IMR-90 (cell line): Measurements from ENCODE around the gene ING3. TPM values are rescaled to one million over a fixed set of nuclear protein-coding genes. Genes with fewer than 3 reads are reported as not detected.

Experiments used
- ATAC-seq: fragments of 200-7000 bp; cut with Tn5 transposase; 2 replicates; pipeline ENCODE4 v1.9.1; 2020; ENCODE audit warnings: low read depth, mild to moderate bottlenecking, moderate library complexity
- BruUV-seq: library from RNA; stranded (reverse); fragments of 400-500 nt; replicated peaks from 2 replicates; lab custom pipeline; 2021; lab: Mats Ljungman, UMichigan
- CTCF ChIA-PET: fragments of 300-600 bp; formaldehyde crosslinking; extraction: SDS; loops from one replicate; lab custom pipeline; 2021; ENCODE audit warnings: antibody characterized with exemption; lab: Yijun Ruan, JAX
- POLR2A ChIA-PET: fragments of 300-600 bp; sonication (Branson Sonifier 250); formaldehyde crosslinking; loops from one replicate; lab custom pipeline; 2022; ENCODE audit warnings: antibody characterized with exemption; ENCODE audit not compliant: unreplicated experiment; lab: Charles Lee
- DNase-seq: peaks from one replicate; pipeline ENCODE4 v3.0.0; 2013
- H2AFZ ChIP-seq: replicated peaks from 2 replicates; pipeline ENCODE3; 2013; ENCODE audit warnings: low read length, mild to moderate bottlenecking; ENCODE audit not compliant: poor library complexity
- H2AK5ac ChIP-seq: 2 replicates; pipeline ENCODE4 v1.6.1; 2013; ENCODE audit warnings: low read depth, low read length, inconsistent platforms
- H2AK9ac ChIP-seq: replicated peaks from 2 replicates; pipeline ENCODE3; 2013; ENCODE audit warnings: mild to moderate bottlenecking, low read depth, low read length, moderate library complexity; ENCODE audit not compliant: poor library complexity
- H2BK120ac ChIP-seq: 2 replicates; pipeline ENCODE4 v1.6.1; 2013; ENCODE audit warnings: low read depth, low read length, inconsistent platforms
- H2BK15ac ChIP-seq: 3 replicates; pipeline ENCODE4 v1.6.1; 2013; ENCODE audit warnings: low read depth, low read length, inconsistent platforms
- H2BK20ac ChIP-seq: 2 replicates; pipeline ENCODE4 v1.6.1; 2013; ENCODE audit warnings: low read depth, mild to moderate bottlenecking, inconsistent platforms, low read length, moderate library complexity
- H2BK5ac ChIP-seq: 2 replicates; pipeline ENCODE4 v1.6.1; 2013; ENCODE audit warnings: mild to moderate bottlenecking, low read depth, low read length, inconsistent platforms; ENCODE audit not compliant: poor library complexity, severe bottlenecking
- H3K14ac ChIP-seq: replicated peaks from 2 replicates; pipeline ENCODE4 v1.6.1; 2013; ENCODE audit warnings: low read depth, low read length, inconsistent platforms
- H3K18ac ChIP-seq: 2 replicates; pipeline ENCODE4 v1.6.1; 2013; ENCODE audit warnings: low read depth, low read length, control low read depth
- H3K23ac ChIP-seq: 2 replicates; pipeline ENCODE4 v1.6.1; 2013; ENCODE audit warnings: low read depth, low read length, inconsistent platforms
- H3K27ac ChIP-seq: 2 replicates; pipeline ENCODE4 v1.5.1; 2013; ENCODE audit warnings: mild to moderate bottlenecking, control low read depth, low read length; ENCODE audit not compliant: insufficient read depth
- H3K27me3 ChIP-seq: 2 replicates; pipeline ENCODE4 v1.6.1; 2013; ENCODE audit warnings: low read length; ENCODE audit not compliant: control insufficient read depth, insufficient read depth
- H3K36me3 ChIP-seq: 2 replicates; pipeline ENCODE4 v1.6.1; 2013; ENCODE audit warnings: low read length, mixed read lengths; ENCODE audit not compliant: control insufficient read depth, insufficient read depth
- H3K4ac ChIP-seq: 2 replicates; pipeline ENCODE4 v1.6.1; 2013; ENCODE audit warnings: low read depth, low read length, inconsistent platforms
- H3K4me1 ChIP-seq: 2 replicates; pipeline ENCODE4 v1.6.1; 2013; ENCODE audit warnings: low read length, mixed read lengths; ENCODE audit not compliant: control insufficient read depth, insufficient read depth
- H3K4me2 ChIP-seq: 2 replicates; pipeline ENCODE4 v1.6.1; 2013; ENCODE audit warnings: low read depth, mild to moderate bottlenecking, control low read depth, low read length, moderate library complexity
- H3K4me3 ChIP-seq: 2 replicates; pipeline ENCODE4 v1.5.1; 2013; ENCODE audit warnings: low read depth, mild to moderate bottlenecking, control low read depth, low read length, moderate library complexity; ENCODE audit not compliant: insufficient read depth
- H3K56ac ChIP-seq: 2 replicates; pipeline ENCODE4 v1.6.1; 2013; ENCODE audit warnings: low read length, inconsistent platforms; ENCODE audit not compliant: insufficient read depth; ENCODE audit errors: extremely low read depth
- H3K79me1 ChIP-seq, 2 experiments: 2 replicates each; pipeline ENCODE4 v1.6.1; 2013; ENCODE audit warnings: low read length in 2 of 2, inconsistent platforms in 1 of 2, low read depth in 1 of 2
- H3K9ac ChIP-seq: 2 replicates; pipeline ENCODE4 v1.6.1; 2013; ENCODE audit warnings: low read depth, low read length, control low read depth
- H3K9me1 ChIP-seq: 2 replicates; pipeline ENCODE4 v1.6.1; 2013; ENCODE audit warnings: low read length, inconsistent platforms; ENCODE audit not compliant: insufficient read depth
- H3K9me3 ChIP-seq: 2 replicates; pipeline ENCODE4 v1.6.1; 2013; ENCODE audit warnings: low read length; ENCODE audit not compliant: control insufficient read depth, insufficient read depth
- H4K20me1 ChIP-seq: 2 replicates; pipeline ENCODE4 v1.6.1; 2013; ENCODE audit warnings: low read length, inconsistent platforms; ENCODE audit not compliant: insufficient read depth
- H4K5ac ChIP-seq: 2 replicates; pipeline ENCODE4 v1.6.1; 2013; ENCODE audit warnings: mild to moderate bottlenecking, low read depth, low read length, control low read depth
- H4K8ac ChIP-seq, 2 experiments: 2 replicates each; pipeline ENCODE4 v1.6.1; 2013; ENCODE audit warnings: low read depth in 2 of 2, low read length in 2 of 2, control low read depth in 1 of 2, inconsistent platforms in 1 of 2
- H4K91ac ChIP-seq: 2 replicates; pipeline ENCODE4 v1.6.1; 2013; ENCODE audit warnings: low read depth, low read length, inconsistent platforms; ENCODE audit not compliant: insufficient read depth
- CEBPB ChIP-seq: IDR thresholded peaks from 2 replicates; pipeline ENCODE4 v1.6.1; 2012; ENCODE audit warnings: low read depth, low read length, improper control_type of control experiment
- CHD1 ChIP-seq: IDR thresholded peaks from 2 replicates; pipeline ENCODE4 v1.6.1; 2012; ENCODE audit warnings: low read depth, low read length, improper control_type of control experiment
- FOS ChIP-seq: fragments of 150-350 bp; IDR thresholded peaks from 2 replicates; pipeline ENCODE4 v1.6.1; 2016; ENCODE audit warnings: low read depth, low read length
- MAFK ChIP-seq: IDR thresholded peaks from 2 replicates; pipeline ENCODE4 v1.6.1; 2012; ENCODE audit warnings: low read depth, low read length, improper control_type of control experiment
- MAZ ChIP-seq: IDR thresholded peaks from 2 replicates; pipeline ENCODE4 v1.6.1; 2012; ENCODE audit warnings: low read depth, mild to moderate bottlenecking, low read length, improper control_type of control experiment, moderate library complexity, borderline replicate concordance
- MXI1 ChIP-seq: IDR thresholded peaks from 2 replicates; pipeline ENCODE4 v1.6.1; 2012; ENCODE audit warnings: low read depth, mild to moderate bottlenecking, low read length, moderate library complexity, borderline replicate concordance
- NFE2L2 ChIP-seq: fragments of 150-350 bp; IDR thresholded peaks from 2 replicates; pipeline ENCODE4 v1.6.1; 2016; ENCODE audit warnings: low read depth, mild to moderate bottlenecking, low read length
- POLR2A ChIP-seq: IDR thresholded peaks from 2 replicates; pipeline ENCODE4 v1.6.1; 2012; ENCODE audit warnings: mild to moderate bottlenecking, low read depth, low read length
- RAD21 ChIP-seq: IDR thresholded peaks from 2 replicates; pipeline ENCODE4 v1.6.1; 2012; ENCODE audit warnings: low read length, improper control_type of control experiment
- RCOR1 ChIP-seq: IDR thresholded peaks from 2 replicates; pipeline ENCODE4 v1.6.1; 2012; ENCODE audit warnings: mild to moderate bottlenecking, low read length, improper control_type of control experiment; ENCODE audit not compliant: insufficient replicate concordance
- RFX5 ChIP-seq: IDR thresholded peaks from 2 replicates; pipeline ENCODE4 v1.8.0; 2012; ENCODE audit warnings: low read depth, mild to moderate bottlenecking, low read length, moderate library complexity
- SMC3 ChIP-seq: fragments of 150-350 bp; IDR thresholded peaks from 2 replicates; pipeline ENCODE4 v1.6.1; 2016; ENCODE audit warnings: low read depth, mild to moderate bottlenecking, antibody characterized with exemption, low read length, moderate library complexity
- WGBS, 2 experiments: methylation state at CpG; one replicate each; pipeline versions ENCODE4 v1.1.5 to v1.1.7; 2013; ENCODE audit warnings: missing lambda C conversion rate in 2 of 2; ENCODE audit not compliant: insufficient read length in 1 of 2; ENCODE audit errors: extremely low coverage in 2 of 2; 5-methylcytosine and 5-hydroxymethylcytosine counted together
- dilution Hi-C: fragments of 300-500 bp; cut with HindIII; formaldehyde crosslinking; loops from one replicate; pipeline ENCODE4 v1.14.3; 2018; ENCODE audit warnings: low sequenced_read_pairs; ENCODE audit not compliant: unreplicated experiment
- in situ Hi-C: fragments of 300-500 bp; cut with MboI; formaldehyde crosslinking; loops from 3 replicates; pipeline ENCODE4 v1.14.3; 2019; ENCODE audit warnings: low sequenced_read_pairs, inconsistent platforms, mixed read lengths
- intact Hi-C: fragments of 100-400 bp; cut with micrococcal nuclease; formaldehyde crosslinking; loops from 2 replicates; pipeline ENCODE4 v1.10.0; 2022
- polyA plus RNA-seq, 3 experiments: library from polyadenylated mRNA; depleted of rRNA; stranded (reverse); fragments of >200 nt; gene quantifications; 2 replicates each; pipeline ENCODE4 v1.2.3, GENCODE V29; 2012; ENCODE audit warnings: low replicate concordance in 1 of 3
- total RNA-seq: library from RNA; depleted of rRNA; stranded (reverse); fragments of >200 nt; gene quantifications from 2 replicates; pipeline ENCODE4 v1.2.3, GENCODE V29; 2012
- TF ChIP-seq, protein P1 (sequence below): fragments of 150-350 bp; IDR thresholded peaks from 2 replicates; pipeline ENCODE4 v1.6.1; 2017; ENCODE audit warnings: mild to moderate bottlenecking, antibody characterized with exemption, low read length, low read depth
- TF ChIP-seq, protein P2 (sequence below): fragments of 150-350 bp; IDR thresholded peaks from 2 replicates; pipeline ENCODE4 v1.6.1; 2016; ENCODE audit warnings: low read depth, mild to moderate bottlenecking, low read length, moderate library complexity, borderline replicate concordance
- TF ChIP-seq, protein P3 (sequence below): conservative IDR thresholded peaks from 2 replicates; pipeline ENCODE4 v1.5.1; 2012; ENCODE audit warnings: mild to moderate bottlenecking, low read depth, low read length, improper control_type of control experiment

Gene ING3
- total and polyA plus RNA-seq, 2 of the 4 experiments (the other 2 are of a cell fraction), result 7.2 to 11.3 TPM

DNA sequence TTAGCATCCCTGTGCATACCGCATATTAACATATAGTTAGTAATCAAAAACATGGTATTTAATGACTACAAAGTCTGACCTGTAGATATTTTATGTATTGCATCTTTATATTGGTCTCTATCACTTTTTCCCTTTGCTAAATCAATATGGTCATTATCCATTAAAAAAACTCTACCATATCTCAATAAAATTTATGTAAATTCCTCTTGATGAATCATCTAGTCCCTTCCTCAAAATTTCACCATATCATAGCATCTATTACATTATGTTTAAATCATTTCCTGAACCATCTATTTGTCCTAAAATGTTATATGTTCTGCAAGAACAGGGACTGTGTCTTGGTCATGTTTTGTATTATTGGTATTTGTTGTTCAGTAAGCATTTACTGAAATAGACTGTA is 7.7 kb upstream of the ING3 start:
- no peak overlapping the region for H3K23ac ChIP-seq
- TF ChIP-seq SMC3 (no peak), RAD21 (no peak), MAFK (no peak), RCOR1 (no peak), POLR2A (no peak), MAZ (no peak), MXI1 (no peak), CHD1 (no peak), RFX5 (no peak), CEBPB (no peak), NFE2L2 (no peak), FOS (no peak)
- TF ChIP-seq, protein P1, sequence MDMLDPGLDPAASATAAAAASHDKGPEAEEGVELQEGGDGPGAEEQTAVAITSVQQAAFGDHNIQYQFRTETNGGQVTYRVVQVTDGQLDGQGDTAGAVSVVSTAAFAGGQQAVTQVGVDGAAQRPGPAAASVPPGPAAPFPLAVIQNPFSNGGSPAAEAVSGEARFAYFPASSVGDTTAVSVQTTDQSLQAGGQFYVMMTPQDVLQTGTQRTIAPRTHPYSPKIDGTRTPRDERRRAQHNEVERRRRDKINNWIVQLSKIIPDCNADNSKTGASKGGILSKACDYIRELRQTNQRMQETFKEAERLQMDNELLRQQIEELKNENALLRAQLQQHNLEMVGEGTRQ, result no peak
- TF ChIP-seq, protein P2, sequence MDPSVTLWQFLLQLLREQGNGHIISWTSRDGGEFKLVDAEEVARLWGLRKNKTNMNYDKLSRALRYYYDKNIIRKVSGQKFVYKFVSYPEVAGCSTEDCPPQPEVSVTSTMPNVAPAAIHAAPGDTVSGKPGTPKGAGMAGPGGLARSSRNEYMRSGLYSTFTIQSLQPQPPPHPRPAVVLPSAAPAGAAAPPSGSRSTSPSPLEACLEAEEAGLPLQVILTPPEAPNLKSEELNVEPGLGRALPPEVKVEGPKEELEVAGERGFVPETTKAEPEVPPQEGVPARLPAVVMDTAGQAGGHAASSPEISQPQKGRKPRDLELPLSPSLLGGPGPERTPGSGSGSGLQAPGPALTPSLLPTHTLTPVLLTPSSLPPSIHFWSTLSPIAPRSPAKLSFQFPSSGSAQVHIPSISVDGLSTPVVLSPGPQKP, result no peak
- TF ChIP-seq, protein P3, sequence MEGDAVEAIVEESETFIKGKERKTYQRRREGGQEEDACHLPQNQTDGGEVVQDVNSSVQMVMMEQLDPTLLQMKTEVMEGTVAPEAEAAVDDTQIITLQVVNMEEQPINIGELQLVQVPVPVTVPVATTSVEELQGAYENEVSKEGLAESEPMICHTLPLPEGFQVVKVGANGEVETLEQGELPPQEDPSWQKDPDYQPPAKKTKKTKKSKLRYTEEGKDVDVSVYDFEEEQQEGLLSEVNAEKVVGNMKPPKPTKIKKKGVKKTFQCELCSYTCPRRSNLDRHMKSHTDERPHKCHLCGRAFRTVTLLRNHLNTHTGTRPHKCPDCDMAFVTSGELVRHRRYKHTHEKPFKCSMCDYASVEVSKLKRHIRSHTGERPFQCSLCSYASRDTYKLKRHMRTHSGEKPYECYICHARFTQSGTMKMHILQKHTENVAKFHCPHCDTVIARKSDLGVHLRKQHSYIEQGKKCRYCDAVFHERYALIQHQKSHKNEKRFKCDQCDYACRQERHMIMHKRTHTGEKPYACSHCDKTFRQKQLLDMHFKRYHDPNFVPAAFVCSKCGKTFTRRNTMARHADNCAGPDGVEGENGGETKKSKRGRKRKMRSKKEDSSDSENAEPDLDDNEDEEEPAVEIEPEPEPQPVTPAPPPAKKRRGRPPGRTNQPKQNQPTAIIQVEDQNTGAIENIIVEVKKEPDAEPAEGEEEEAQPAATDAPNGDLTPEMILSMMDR, result no peak
- no peak overlapping the region for H4K8ac ChIP-seq
- H2BK20ac ChIP-seq, result no peak overlapping the region
- H3K9me3 ChIP-seq, result no peaks in the 10 kb centered on the region
- ChIA-PET POLR2A (no interaction called here), CTCF (no interaction called here)
- no CpG with 5 or more reads among the region's 1 CpG for WGBS, 2 experiments
- no TSS peak for BruUV-seq
- H3K27me3 ChIP-seq, result 0 out of 2 replicates have a peak, but pooled peaks cover 2% of the 10 kb centered on the region
- H2BK120ac ChIP-seq, result no peak overlapping the region
- no peak overlapping the region for H3K4ac ChIP-seq
- H3K36me3 ChIP-seq, result no peaks in the 10 kb centered on the region
- H3K27ac ChIP-seq, result no peak overlapping the region
- no peak overlapping the region for H3K14ac ChIP-seq
- ATAC-seq, result no peak
- dilution Hi-C loops, result no loop called here
- H3K79me1 ChIP-seq, result no peaks in the 10 kb centered on the region
- no peak overlapping the region for H2BK5ac ChIP-seq
- intact Hi-C loops, result loop anchor here (5.0 kb wide), 1 partner anchor 86 kb away; the partner anchor contains the start of gene TSPAN12
- no peak overlapping the region for H2AFZ ChIP-seq
- no peak overlapping the region for H4K5ac ChIP-seq
- H4K91ac ChIP-seq, result no peak overlapping the region
- H3K4me1 ChIP-seq, result no peaks in the 10 kb centered on the region
- H3K18ac ChIP-seq, result no peak overlapping the region
- no peaks in the 10 kb centered on the region for H3K9me1 ChIP-seq
- H2AK9ac ChIP-seq, result no peak overlapping the region
- DNase-seq, result no peak
- in situ Hi-C loops, result no loop called here
- no peak overlapping the region for H3K9ac ChIP-seq
- H3K4me2 ChIP-seq, result no peak overlapping the region
- no peak overlapping the region for H3K4me3 ChIP-seq
- H3K56ac ChIP-seq, result no peak overlapping the region
- no peaks in the 10 kb centered on the region for H4K20me1 ChIP-seq
- no peak overlapping the region for H2BK15ac ChIP-seq
- no peak overlapping the region for H2AK5ac ChIP-seq
